ENCODE measurements around the gene AP2B1.

The AP2B1 gene

GRCh38 chr17:35731239-35731916 is 144.3 kb downstream of the AP2B1 start, which contains the start of gene RASL10B:
RASL10B (plus strand) TSS chr17:35731639; CDS start chr17:35735185, 3,546 bp downstream.
- no peak within 1 kb of the TSS for H3K27ac ChIP-seq (ENCODE audit: low read length)
- peaks cover 0 to 6% of the 10 kb centered on the region in 2 donors for H3K36me3 ChIP-seq (ENCODE audit: control insufficient read depth in 1 of 2, insufficient read depth in 2 of 2, low read length in 2 of 2)
- no peaks in the 10 kb centered on the region for H3K27me3 ChIP-seq (ENCODE audit: low read depth, low read length)
- peak within 1 kb of the TSS; percentile 47 to 61 for H3K4me3 ChIP-seq (ENCODE audit: low read depth in 1 of 2, low read length in 2 of 2)
- peaks cover 0 to 18% of the 10 kb centered on the region in 2 donors for H3K4me1 ChIP-seq (ENCODE audit: control insufficient read depth in 1 of 2, insufficient read depth in 2 of 2, low read length in 2 of 2)
- H3K9me3 ChIP-seq (ENCODE audit: control insufficient read depth in 1 of 2, low read length in 2 of 2), result no peaks in the 10 kb centered on the region

- Histone ChIP-seq H3K4me1 (ENCODE audit: control insufficient read depth in 1 of 2, insufficient read depth in 2 of 2, low read length in 2 of 2) (peaks cover 0 to 11% of the 10 kb centered on the region in 2 donors), H3K27me3 (ENCODE audit: low read depth, low read length) (no peaks in the 10 kb centered on the region), H3K36me3 (ENCODE audit: control insufficient read depth in 1 of 2, insufficient read depth in 2 of 2, low read length in 2 of 2) (peaks cover 0 to under 1% of the 10 kb centered on the region in 2 donors), H3K27ac (ENCODE audit: low read length) (no peak overlapping the region), H3K9me3 (ENCODE audit: control insufficient read depth in 1 of 2, low read length in 2 of 2) (no peaks in the 10 kb centered on the region), H3K4me3 (ENCODE audit: low read depth in 1 of 2, low read length in 2 of 2) (peak overlapping the region in 1 of 2 donors; percentile 61)
These were observed 145.0 kb downstream of the AP2B1 start for GRCh38 chr17:35731917-35732805.

GRCh38 chr17:35732806-35733136 is 145.6 kb downstream of the AP2B1 start:
- Histone ChIP-seq H3K9me3 (ENCODE audit: control insufficient read depth in 1 of 2, low read length in 2 of 2) (no peaks in the 10 kb centered on the region), H3K4me1 (ENCODE audit: control insufficient read depth in 1 of 2, insufficient read depth in 2 of 2, low read length in 2 of 2) (peaks cover 0 to 11% of the 10 kb centered on the region in 2 donors), H3K4me3 (ENCODE audit: low read depth in 1 of 2, low read length in 2 of 2) (no peak overlapping the region), H3K27ac (ENCODE audit: low read length) (no peak overlapping the region), H3K27me3 (ENCODE audit: low read depth, low read length) (no peaks in the 10 kb centered on the region), H3K36me3 (ENCODE audit: control insufficient read depth in 1 of 2, insufficient read depth in 2 of 2, low read length in 2 of 2) (no peaks in the 10 kb centered on the region)

- H3K4me3 ChIP-seq (ENCODE audit: low read depth in 1 of 2, low read length in 2 of 2), result no peak overlapping the region
- no peak overlapping the region for H3K27ac ChIP-seq (ENCODE audit: low read length)
- peaks cover 0 to 11% of the 10 kb centered on the region in 2 donors for H3K4me1 ChIP-seq (ENCODE audit: control insufficient read depth in 1 of 2, insufficient read depth in 2 of 2, low read length in 2 of 2)
- no peaks in the 10 kb centered on the region for H3K27me3 ChIP-seq (ENCODE audit: low read depth, low read length)
- H3K36me3 ChIP-seq (ENCODE audit: control insufficient read depth in 1 of 2, insufficient read depth in 2 of 2, low read length in 2 of 2), result no peaks in the 10 kb centered on the region
- no peaks in the 10 kb centered on the region for H3K9me3 ChIP-seq (ENCODE audit: control insufficient read depth in 1 of 2, low read length in 2 of 2)
These were observed 146.2 kb downstream of the AP2B1 start for GRCh38 chr17:35733366-35733765.

GRCh38 chr17:35734396-35734795 is 147.3 kb downstream of the AP2B1 start:
- Histone ChIP-seq H3K4me1 (ENCODE audit: control insufficient read depth in 1 of 2, insufficient read depth in 2 of 2, low read length in 2 of 2) (peaks cover 0 to 11% of the 10 kb centered on the region in 2 donors), H3K27ac (ENCODE audit: low read length) (no peak overlapping the region), H3K4me3 (ENCODE audit: low read depth in 1 of 2, low read length in 2 of 2) (no peak overlapping the region), H3K9me3 (ENCODE audit: control insufficient read depth in 1 of 2, low read length in 2 of 2) (no peaks in the 10 kb centered on the region), H3K36me3 (ENCODE audit: control insufficient read depth in 1 of 2, insufficient read depth in 2 of 2, low read length in 2 of 2) (no peaks in the 10 kb centered on the region), H3K27me3 (ENCODE audit: low read depth, low read length) (no peaks in the 10 kb centered on the region)

- no peaks in the 10 kb centered on the region for H3K36me3 ChIP-seq (ENCODE audit: control insufficient read depth in 1 of 2, insufficient read depth in 2 of 2, low read length in 2 of 2)
- H3K4me1 ChIP-seq (ENCODE audit: control insufficient read depth in 1 of 2, insufficient read depth in 2 of 2, low read length in 2 of 2), result peaks cover 0 to 11% of the 10 kb centered on the region in 2 donors
- no peaks in the 10 kb centered on the region for H3K9me3 ChIP-seq (ENCODE audit: control insufficient read depth in 1 of 2, low read length in 2 of 2)
- H3K27me3 ChIP-seq (ENCODE audit: low read depth, low read length), result peaks cover 3% of the 10 kb centered on the region
- H3K4me3 ChIP-seq (ENCODE audit: low read depth in 1 of 2, low read length in 2 of 2), result no peak overlapping the region
- H3K27ac ChIP-seq (ENCODE audit: low read length), result no peak overlapping the region
These were observed 148.1 kb downstream of the AP2B1 start for GRCh38 chr17:35735036-35735805.

GRCh38 chr17:35736236-35736635 is 149.1 kb downstream of the AP2B1 start:
- Histone ChIP-seq H3K27ac (ENCODE audit: low read length) (no peak overlapping the region), H3K4me1 (ENCODE audit: control insufficient read depth in 1 of 2, insufficient read depth in 2 of 2, low read length in 2 of 2) (peaks cover 0 to 7% of the 10 kb centered on the region in 2 donors), H3K27me3 (ENCODE audit: low read depth, low read length) (peaks cover 12% of the 10 kb centered on the region), H3K36me3 (ENCODE audit: control insufficient read depth in 1 of 2, insufficient read depth in 2 of 2, low read length in 2 of 2) (no peaks in the 10 kb centered on the region), H3K9me3 (ENCODE audit: control insufficient read depth in 1 of 2, low read length in 2 of 2) (no peaks in the 10 kb centered on the region), H3K4me3 (ENCODE audit: low read depth in 1 of 2, low read length in 2 of 2) (no peak overlapping the region)

- H3K27ac ChIP-seq (ENCODE audit: low read length), result no peak overlapping the region
- H3K36me3 ChIP-seq (ENCODE audit: control insufficient read depth in 1 of 2, insufficient read depth in 2 of 2, low read length in 2 of 2), result no peaks in the 10 kb centered on the region
- H3K4me1 ChIP-seq (ENCODE audit: control insufficient read depth in 1 of 2, insufficient read depth in 2 of 2, low read length in 2 of 2), result peaks cover under 1 to 10% of the 10 kb centered on the region in 2 donors
- peaks cover 27% of the 10 kb centered on the region for H3K27me3 ChIP-seq (ENCODE audit: low read depth, low read length)
- no peak overlapping the region for H3K4me3 ChIP-seq (ENCODE audit: low read depth in 1 of 2, low read length in 2 of 2)
- H3K9me3 ChIP-seq (ENCODE audit: control insufficient read depth in 1 of 2, low read length in 2 of 2), result no peaks in the 10 kb centered on the region
These were observed 151.5 kb downstream of the AP2B1 start for GRCh38 chr17:35738519-35739133.

GRCh38 chr17:35740216-35740615 is 153.1 kb downstream of the AP2B1 start:
- no peaks in the 10 kb centered on the region for H3K36me3 ChIP-seq (ENCODE audit: control insufficient read depth in 1 of 2, insufficient read depth in 2 of 2, low read length in 2 of 2)
- no peak overlapping the region for H3K27ac ChIP-seq (ENCODE audit: low read length)
- no peak overlapping the region for H3K4me3 ChIP-seq (ENCODE audit: low read depth in 1 of 2, low read length in 2 of 2)
- H3K9me3 ChIP-seq (ENCODE audit: control insufficient read depth in 1 of 2, low read length in 2 of 2), result no peaks in the 10 kb centered on the region
- peaks cover 2 to 10% of the 10 kb centered on the region in 2 donors for H3K4me1 ChIP-seq (ENCODE audit: control insufficient read depth in 1 of 2, insufficient read depth in 2 of 2, low read length in 2 of 2)
- H3K27me3 ChIP-seq (ENCODE audit: low read depth, low read length), result peaks cover 27% of the 10 kb centered on the region

- Histone ChIP-seq H3K4me1 (ENCODE audit: control insufficient read depth in 1 of 2, insufficient read depth in 2 of 2, low read length in 2 of 2) (peaks cover 2 to 10% of the 10 kb centered on the region in 2 donors), H3K27ac (ENCODE audit: low read length) (no peak overlapping the region), H3K9me3 (ENCODE audit: control insufficient read depth in 1 of 2, low read length in 2 of 2) (no peaks in the 10 kb centered on the region), H3K36me3 (ENCODE audit: control insufficient read depth in 1 of 2, insufficient read depth in 2 of 2, low read length in 2 of 2) (no peaks in the 10 kb centered on the region), H3K27me3 (ENCODE audit: low read depth, low read length) (peaks cover 27% of the 10 kb centered on the region), H3K4me3 (ENCODE audit: low read depth in 1 of 2, low read length in 2 of 2) (peak overlapping the region in 1 of 2 donors; percentile 43)
These were observed 154.1 kb downstream of the AP2B1 start for GRCh38 chr17:35740997-35741931.

Measured in muscle layer of duodenum (tissue), 2 donors.